IPS-18c (cell line): ENCODE data around the gene NCAM1.

Experiments used
- H3K4me3 ChIP-seq: 2 replicates; pipeline ENCODE4 v1.7.0; 2013; ENCODE audit warnings: low read depth, mild to moderate bottlenecking, low read length, moderate library complexity; ENCODE audit not compliant: insufficient read depth
- H3K9me3 ChIP-seq: one replicate; pipeline ENCODE4 v1.6.1; 2013; ENCODE audit warnings: mild to moderate bottlenecking, low read length, moderate library complexity; ENCODE audit not compliant: control insufficient read depth, insufficient read depth

NCAM1 gene

DNA sequence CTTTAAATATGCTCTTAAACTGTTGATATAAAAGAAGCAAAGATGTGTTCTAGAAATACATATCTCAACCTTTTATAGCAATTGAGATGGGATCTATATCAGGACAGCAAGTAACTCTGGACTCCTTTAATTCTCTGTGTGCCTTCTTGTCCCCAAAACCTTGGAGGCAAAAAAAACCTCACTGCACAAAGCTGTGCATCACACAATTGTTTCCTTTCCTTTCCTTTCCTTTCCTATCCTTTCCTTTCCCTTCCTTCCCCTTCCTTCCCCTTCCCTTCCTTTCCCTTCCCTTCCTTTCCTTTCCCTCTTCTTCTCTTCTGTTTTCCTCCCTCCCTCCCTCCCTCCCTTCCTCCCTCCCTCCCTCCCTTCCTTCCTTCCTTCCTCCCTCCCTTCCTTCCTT, 343.7 kb downstream of the NCAM1 start:
- H3K9me3 ChIP-seq = no peaks in the 10 kb centered on the region
- H3K4me3 ChIP-seq = no peak overlapping the region

DNA sequence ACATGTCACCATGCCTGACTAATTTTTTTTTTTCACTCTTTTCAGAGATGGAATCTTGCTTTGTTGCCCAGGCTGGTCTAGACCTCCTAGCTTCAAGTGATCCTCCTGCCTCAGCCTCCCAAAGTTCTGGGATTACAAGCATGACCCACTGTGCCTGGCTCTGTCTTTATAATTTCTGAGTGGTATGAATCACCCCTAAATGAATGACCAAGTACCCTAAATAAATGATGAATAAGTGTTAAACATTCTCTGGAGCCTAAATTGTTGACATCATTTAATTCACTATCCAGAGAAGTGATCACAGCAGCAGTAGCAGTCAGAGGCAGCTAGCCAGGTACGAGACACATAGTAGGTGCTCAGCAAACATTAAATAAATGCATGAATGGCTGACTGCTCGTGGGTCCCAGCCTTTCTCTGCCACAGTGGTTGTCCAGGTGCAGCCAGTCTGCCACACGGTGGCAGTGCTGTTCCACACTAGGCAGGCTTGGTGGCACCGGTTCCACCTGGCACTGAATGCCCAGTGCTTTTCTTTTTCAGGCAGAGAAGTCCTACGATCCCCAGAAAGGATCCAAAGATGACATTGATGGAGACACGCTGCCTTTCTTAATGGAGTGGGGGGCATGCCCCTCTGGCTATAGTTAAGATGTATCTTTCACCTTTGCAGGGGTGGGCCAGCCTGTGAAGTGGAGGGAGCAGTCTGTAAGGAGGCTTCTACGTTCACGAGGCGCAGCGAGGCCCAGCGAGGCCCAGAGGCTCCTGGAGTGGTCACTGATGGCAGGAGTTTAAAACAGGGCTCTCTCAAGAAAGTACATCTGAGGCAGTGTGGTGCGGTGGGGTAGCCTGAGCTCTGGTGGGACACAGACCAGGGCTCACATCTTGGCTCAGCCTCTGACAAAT, 344.5 kb downstream of the NCAM1 start:
- Histone ChIP-seq H3K4me3 (no peak overlapping the region), H3K9me3 (no peaks in the 10 kb centered on the region)

DNA sequence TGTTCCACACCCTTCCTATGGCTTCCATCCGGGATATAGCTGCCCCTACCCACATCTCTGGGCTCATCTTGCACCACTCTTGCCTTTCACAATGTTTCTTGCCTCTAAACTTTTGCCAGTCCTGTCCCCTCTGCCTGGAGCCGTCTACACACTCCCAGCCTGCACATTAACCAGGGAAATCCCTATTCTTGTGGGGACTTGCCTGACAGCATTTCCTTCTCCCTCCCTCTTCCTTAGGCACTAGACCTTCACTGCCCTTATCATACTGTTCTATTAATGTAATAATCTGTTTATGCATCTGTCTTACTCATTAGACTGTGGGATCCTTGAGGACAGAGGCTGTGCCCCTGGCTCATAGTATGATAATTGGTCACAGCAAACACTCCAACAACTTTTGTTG, 347.4 kb downstream of the NCAM1 start:
- no peak overlapping the region for H3K4me3 ChIP-seq
- no peaks in the 10 kb centered on the region for H3K9me3 ChIP-seq

DNA sequence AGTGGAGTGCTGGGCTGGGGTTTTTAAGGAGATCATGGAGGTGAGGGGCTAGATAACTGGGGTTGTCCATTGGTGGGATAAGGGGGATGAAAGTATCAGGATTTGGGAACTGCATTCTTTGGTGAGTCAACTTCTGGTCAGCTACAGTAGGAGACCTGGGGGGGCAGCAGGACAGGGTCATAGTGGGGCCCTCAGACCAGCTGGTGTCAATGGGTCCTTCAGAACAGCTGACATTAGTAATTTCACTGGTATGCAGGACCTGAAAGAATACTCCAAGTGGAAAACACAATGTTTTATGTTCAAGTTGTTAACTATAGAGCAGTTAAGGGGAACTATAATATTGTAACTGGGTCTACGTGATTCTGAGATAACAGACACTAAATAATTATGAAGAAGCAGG, 350.3 kb downstream of the NCAM1 start:
- H3K9me3 ChIP-seq = no peaks in the 10 kb centered on the region

DNA sequence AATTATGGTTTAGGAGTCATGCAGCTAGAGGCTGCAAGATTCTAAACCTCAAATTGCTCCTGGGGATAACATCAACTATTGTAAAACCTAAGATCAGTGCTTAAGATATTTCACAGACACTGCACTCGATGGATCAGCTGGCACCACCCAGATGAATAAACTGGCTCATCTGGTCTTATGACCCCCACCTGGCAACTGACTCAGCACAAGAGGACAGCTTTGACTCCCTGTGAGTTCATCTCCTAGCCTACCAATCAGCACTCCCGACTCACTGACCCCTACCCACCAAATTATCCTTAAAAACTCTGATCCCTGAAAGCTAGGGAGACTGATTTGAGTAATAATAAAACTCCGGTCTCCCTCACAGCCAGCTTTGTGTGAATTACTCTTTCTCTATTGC, 352.4 kb downstream of the NCAM1 start:
- peak overlapping the region; percentile 21; the same call in 1 of the 2 replicates for H3K4me3 ChIP-seq
- no peaks in the 10 kb centered on the region for H3K9me3 ChIP-seq

More for the DNA sequence above, 350.3 kb downstream of the NCAM1 start:
- no peak overlapping the region for H3K4me3 ChIP-seq

DNA sequence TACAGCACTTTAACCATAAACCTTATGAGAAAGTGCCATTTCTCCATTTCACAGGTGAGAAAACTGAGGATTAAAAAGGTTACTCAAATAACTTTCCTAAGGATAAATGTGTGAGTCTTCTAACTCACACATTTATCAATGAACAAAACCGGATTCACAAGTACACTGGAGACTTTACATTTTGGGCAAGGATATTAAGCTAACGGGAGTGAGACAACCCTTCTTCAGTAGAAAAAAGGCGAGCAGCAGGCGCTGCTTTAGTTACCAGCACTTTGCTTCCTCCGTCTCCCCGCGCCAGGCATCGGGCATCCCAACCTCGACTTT, 352.8 kb downstream of the NCAM1 start:
- no peaks in the 10 kb centered on the region for H3K9me3 ChIP-seq
- peak overlapping the region; percentile 21; the same call in 1 of the 2 replicates for H3K4me3 ChIP-seq

DNA sequence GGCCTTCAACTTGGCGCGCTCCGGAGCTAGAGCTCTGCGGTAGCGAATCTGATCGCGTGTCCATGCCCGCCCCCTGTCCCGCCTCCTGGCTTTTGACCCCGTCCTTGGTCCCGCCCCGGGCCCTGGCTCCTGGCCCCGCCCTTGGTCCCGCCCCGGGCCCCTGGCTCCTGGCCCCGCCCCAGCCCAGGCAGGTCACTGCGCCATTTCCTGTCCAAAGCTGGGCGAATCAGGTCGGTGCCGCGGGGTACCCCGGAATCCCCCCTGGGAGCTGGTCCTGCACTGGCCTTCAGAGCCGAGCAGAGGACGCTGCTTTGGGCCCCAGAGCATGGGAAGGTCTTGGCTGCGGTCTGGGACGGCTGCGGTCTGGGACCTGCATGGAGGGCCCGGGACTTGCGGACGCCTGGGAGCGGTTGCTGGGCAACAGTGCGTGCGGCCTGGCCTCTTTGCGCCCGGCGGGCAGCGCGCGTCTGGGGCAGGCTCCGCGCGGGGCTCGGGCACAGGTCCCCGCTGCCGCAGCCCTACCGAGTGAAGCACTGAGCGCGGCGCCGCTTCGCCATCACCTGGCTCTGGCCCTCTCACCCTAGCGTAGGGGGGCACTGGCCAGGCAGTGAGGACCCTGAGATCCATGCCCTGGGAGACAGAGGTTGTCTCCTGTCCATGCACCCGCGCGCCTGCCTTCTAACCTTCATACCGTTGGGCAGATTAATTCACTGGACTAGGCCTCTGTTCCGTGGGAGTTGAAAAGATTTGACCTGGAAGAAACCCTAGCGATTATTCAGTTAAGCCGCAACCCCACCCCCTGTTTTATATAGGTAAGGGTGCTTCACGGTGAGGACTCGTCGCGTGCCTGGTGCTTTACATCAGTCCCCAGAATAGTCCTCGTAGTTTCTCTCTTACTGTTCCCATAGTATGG, 353.4 kb downstream of the NCAM1 start, which contains the start of gene TTC12:
TTC12 (plus strand) TSS at position 195 of the 913 bp plus-strand sequence. CDS start 1,675 bp downstream, outside the sequence.
- no peaks in the 10 kb centered on the region for H3K9me3 ChIP-seq
- H3K4me3 ChIP-seq = peak within 1 kb of the TSS; percentile 85

DNA sequence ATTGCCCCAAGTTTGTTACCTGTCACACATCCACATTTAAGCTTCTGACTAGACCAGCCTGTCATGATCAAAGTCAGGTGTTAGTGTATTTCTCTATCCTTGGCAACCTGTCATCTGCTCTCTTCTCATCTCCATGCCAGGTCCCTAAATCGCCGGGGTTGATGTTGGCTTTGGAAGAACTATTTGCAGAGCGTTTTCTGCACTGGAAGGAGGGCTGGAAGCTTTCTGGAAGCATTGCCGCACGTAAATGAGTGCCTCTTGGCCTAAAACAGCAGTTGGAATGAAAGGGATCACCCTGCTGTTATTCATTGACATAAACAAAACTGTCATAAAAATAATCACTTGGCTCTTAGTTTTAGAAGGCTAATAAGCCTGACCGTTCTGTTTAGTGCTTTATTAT, 354.6 kb downstream of the NCAM1 start:
- H3K9me3 ChIP-seq = no peaks in the 10 kb centered on the region
- no peak overlapping the region for H3K4me3 ChIP-seq

DNA sequence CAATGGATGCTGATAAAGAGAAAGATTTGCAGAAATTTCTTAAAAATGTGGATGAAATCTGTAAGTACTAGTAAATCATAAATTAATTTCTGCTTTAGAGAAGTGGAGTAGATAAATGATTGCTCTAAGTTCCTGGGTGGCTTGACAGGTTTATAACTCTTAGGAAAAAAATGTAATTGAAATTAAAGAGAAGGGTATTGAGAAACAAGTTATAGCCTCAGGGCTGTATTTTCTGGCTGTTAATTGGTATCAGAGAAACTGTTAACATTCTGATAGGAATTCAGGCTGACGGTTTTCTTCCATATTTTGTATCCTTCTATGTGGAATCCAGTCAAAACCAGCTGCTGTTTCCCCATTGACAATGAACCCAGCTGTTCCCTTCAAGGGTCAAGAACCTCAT, 355.0 kb downstream of the NCAM1 start:
- no peaks in the 10 kb centered on the region for H3K9me3 ChIP-seq
- H3K4me3 ChIP-seq = no peak overlapping the region

DNA sequence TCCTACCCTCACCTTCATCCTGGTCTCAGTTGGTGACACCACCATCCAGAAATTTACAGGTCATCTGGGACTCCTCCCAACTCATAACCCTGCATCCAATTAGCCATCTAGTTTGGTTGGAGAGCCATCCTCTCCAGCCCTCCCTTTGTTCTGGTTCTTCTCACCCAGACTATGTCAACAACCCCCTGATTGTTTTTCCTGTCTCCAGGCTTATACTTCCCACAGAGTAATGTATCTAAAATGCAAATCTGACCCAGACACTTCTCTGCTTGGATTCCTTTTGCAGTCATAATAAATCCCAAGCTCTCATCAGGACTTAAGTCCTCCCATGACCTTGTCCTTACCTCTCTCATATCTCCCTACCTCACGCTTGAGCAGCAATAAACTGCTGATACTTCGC, 356.1 kb downstream of the NCAM1 start:
- no peaks in the 10 kb centered on the region for H3K9me3 ChIP-seq
- no peak overlapping the region for H3K4me3 ChIP-seq

DNA sequence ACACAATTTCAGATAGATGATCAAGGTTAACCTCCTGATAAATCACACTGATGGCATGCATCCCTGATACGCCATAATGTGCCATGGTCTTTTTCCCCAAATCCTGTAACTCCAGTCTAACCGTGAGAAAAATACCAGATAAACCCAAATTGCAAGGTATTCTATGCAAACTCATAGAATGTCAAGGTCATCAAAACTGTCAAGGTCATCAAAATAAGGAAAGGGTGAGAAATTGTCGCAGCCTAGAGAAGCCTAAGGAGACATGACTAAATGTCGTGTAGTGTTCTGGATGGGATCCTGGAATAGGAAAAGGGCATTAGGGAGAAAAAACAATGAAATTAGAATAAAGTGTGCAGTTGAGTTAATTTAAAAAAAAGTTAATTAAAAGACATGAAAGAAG, 357.9 kb downstream of the NCAM1 start:
- no peaks in the 10 kb centered on the region for H3K9me3 ChIP-seq
- no peak overlapping the region for H3K4me3 ChIP-seq

DNA sequence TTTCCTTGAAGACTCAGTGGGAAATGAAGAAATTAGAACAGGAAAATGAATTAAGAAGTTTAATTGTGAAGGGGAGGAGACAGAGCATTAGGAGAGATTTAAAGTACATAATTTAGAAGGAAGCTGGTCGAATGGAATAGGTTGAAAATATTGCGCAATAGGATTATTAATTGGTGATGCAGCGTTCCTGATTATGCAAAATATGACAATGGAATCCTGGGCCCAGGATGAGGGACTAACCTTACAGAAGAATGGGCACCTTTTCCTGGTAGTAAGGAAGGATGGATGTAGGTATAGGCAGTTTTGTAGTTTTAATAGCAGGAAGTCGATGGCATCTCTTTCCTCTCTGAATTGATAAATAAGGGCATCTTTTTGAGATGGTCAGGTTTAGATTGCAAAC, 360.9 kb downstream of the NCAM1 start:
- Histone ChIP-seq H3K4me3 (no peak overlapping the region), H3K9me3 (no peaks in the 10 kb centered on the region)

DNA sequence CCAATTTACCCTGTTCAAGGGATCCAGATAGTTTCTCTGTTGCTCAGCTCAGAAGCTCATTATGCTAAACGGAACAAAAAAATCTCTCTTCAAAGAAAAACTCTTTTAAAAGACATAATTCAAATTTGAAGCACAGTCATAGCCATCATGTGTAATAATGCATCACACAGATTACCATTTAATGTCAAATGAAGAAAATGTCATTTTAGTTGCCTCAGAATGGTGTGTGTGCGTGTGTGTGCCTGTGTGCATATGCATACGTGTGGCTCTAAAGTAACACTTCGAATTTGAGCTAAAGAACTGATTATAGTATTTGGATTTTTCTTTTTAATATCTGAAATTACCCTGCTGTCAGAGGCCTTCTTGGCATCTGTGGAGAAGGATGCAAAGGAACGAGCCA, 363.0 kb downstream of the NCAM1 start:
- Histone ChIP-seq H3K9me3 (no peaks in the 10 kb centered on the region), H3K4me3 (no peak overlapping the region)
